ENCODE measurements around the gene UTP14C.

Gene UTP14C

GRCh38 chr13:52016296-52016695 lies 8.2 kb upstream of the UTP14C start:
- Histone ChIP-seq H2BK12ac (ENCODE audit: low read length) (no peak overlapping the region), H3K4me1 (ENCODE audit: control insufficient read depth in 2 of 2, insufficient read depth in 1 of 2, low read depth in 1 of 2, low read length in 2 of 2) (no peaks in the 10 kb centered on the region), H3K27me3 (ENCODE audit: control insufficient read depth in 3 of 3, insufficient read depth in 3 of 3, low read depth in 1 of 3, low read length in 3 of 3) (peaks cover 2 to 4% (median 2%) of the 10 kb centered on the region in 3 experiments), H2AK5ac (ENCODE audit: low read depth, low read length) (no peak overlapping the region), H3K79me1 (ENCODE audit: low read depth, low read length) (no peaks in the 10 kb centered on the region), H3K18ac (ENCODE audit: low read length) (no peak overlapping the region), H3K9me3 (replicated peaks in 1 of 2; ENCODE audit: control insufficient read depth in 2 of 2, insufficient read depth in 1 of 2, low read depth in 1 of 2, low read length in 2 of 2) (no peaks in the 10 kb centered on the region), H3K14ac (ENCODE audit: low read length) (no peak overlapping the region), H2BK120ac (ENCODE audit: low read depth, low read length) (no peak overlapping the region), H3K4me2 (ENCODE audit: insufficient read depth, low read length, poor library complexity, severe bottlenecking) (no peak overlapping the region), H3K4ac (ENCODE audit: low read length) (no peak overlapping the region), H4K91ac (ENCODE audit: low read depth, low read length, poor library complexity) (no peak overlapping the region), H2BK15ac (ENCODE audit: low read length) (no peak overlapping the region), H4K8ac (ENCODE audit: low read depth, low read length) (no peak overlapping the region), H2BK5ac (ENCODE audit: low read length) (no peak overlapping the region), H3K9ac (ENCODE audit: low read depth, low read length, poor library complexity) (no peak overlapping the region), H3K23ac (ENCODE audit: low read depth, low read length, poor library complexity) (no peak overlapping the region), H3K27ac (replicated peaks; ENCODE audit: low read length) (no peak overlapping the region), H2AFZ (ENCODE audit: low read length) (no peak overlapping the region), H3K4me3 (ENCODE audit: low read length in 2 of 2) (no peak overlapping the region), H3K36me3 (replicated peaks in 1 of 2; ENCODE audit: control insufficient read depth in 2 of 2, insufficient read depth in 2 of 2, low read length in 2 of 2) (peaks cover 3 to 61% of the 10 kb centered on the region in 2 donors)
- WGBS, 2 donors (ENCODE audit: extremely low coverage in 2 of 2, insufficient read length in 2 of 2, insufficient replicate concordance in 1 of 2) = no CpG with 5 or more reads among the region's 3 CpGs
- DNase-seq (ENCODE audit: low spot score) = no peak

GRCh38 chr13:52020191-52020590 lies 4.3 kb upstream of the UTP14C start:
- Histone ChIP-seq H3K23ac (ENCODE audit: low read depth, low read length, poor library complexity) (no peak overlapping the region), H3K79me1 (ENCODE audit: low read depth, low read length) (no peaks in the 10 kb centered on the region), H3K9me3 (replicated peaks in 1 of 2; ENCODE audit: control insufficient read depth in 2 of 2, insufficient read depth in 1 of 2, low read depth in 1 of 2, low read length in 2 of 2) (peaks cover 0 to under 1% of the 10 kb centered on the region in 2 donors), H4K8ac (ENCODE audit: low read depth, low read length) (no peak overlapping the region), H2BK12ac (ENCODE audit: low read length) (no peak overlapping the region), H2BK5ac (ENCODE audit: low read length) (no peak overlapping the region), H4K91ac (ENCODE audit: low read depth, low read length, poor library complexity) (no peak overlapping the region), H2AK5ac (ENCODE audit: low read depth, low read length) (no peak overlapping the region), H2BK15ac (ENCODE audit: low read length) (no peak overlapping the region), H3K36me3 (replicated peaks in 1 of 2; ENCODE audit: control insufficient read depth in 2 of 2, insufficient read depth in 2 of 2, low read length in 2 of 2) (peaks cover 14 to 93% of the 10 kb centered on the region in 2 donors), H3K4me2 (ENCODE audit: insufficient read depth, low read length, poor library complexity, severe bottlenecking) (no peak overlapping the region), H2BK120ac (ENCODE audit: low read depth, low read length) (no peak overlapping the region), H3K18ac (ENCODE audit: low read length) (no peak overlapping the region), H2AFZ (ENCODE audit: low read length) (no peak overlapping the region), H3K9ac (ENCODE audit: low read depth, low read length, poor library complexity) (no peak overlapping the region), H3K14ac (ENCODE audit: low read length) (no peak overlapping the region), H3K4ac (ENCODE audit: low read length) (no peak overlapping the region), H3K4me1 (ENCODE audit: control insufficient read depth in 2 of 2, insufficient read depth in 1 of 2, low read depth in 1 of 2, low read length in 2 of 2) (no peaks in the 10 kb centered on the region), H3K27ac (replicated peaks; ENCODE audit: low read length) (no peak overlapping the region), H3K4me3 (ENCODE audit: low read length in 2 of 2) (no peak overlapping the region), H3K27me3 (ENCODE audit: control insufficient read depth in 3 of 3, insufficient read depth in 3 of 3, low read depth in 1 of 3, low read length in 3 of 3) (no peaks in the 10 kb centered on the region)
- DNase-seq (ENCODE audit: low spot score) = no peak
- no CpG with 5 or more reads among the region's 3 CpGs for WGBS, 2 donors (ENCODE audit: extremely low coverage in 2 of 2, insufficient read length in 2 of 2, insufficient replicate concordance in 1 of 2)

GRCh38 chr13:52022356-52022755 lies 2.1 kb upstream of the UTP14C start:
- Histone ChIP-seq H3K36me3 (replicated peaks in 1 of 2; ENCODE audit: control insufficient read depth in 2 of 2, insufficient read depth in 2 of 2, low read length in 2 of 2) (peaks cover 25 to 96% of the 10 kb centered on the region in 2 donors), H3K27ac (replicated peaks; ENCODE audit: low read length) (no peak overlapping the region), H3K9ac (ENCODE audit: low read depth, low read length, poor library complexity) (no peak overlapping the region), H3K9me3 (replicated peaks in 1 of 2; ENCODE audit: control insufficient read depth in 2 of 2, insufficient read depth in 1 of 2, low read depth in 1 of 2, low read length in 2 of 2) (peaks cover 14% of the 10 kb centered on the region in 2 donors), H2BK5ac (ENCODE audit: low read length) (no peak overlapping the region), H3K27me3 (ENCODE audit: control insufficient read depth in 3 of 3, insufficient read depth in 3 of 3, low read depth in 1 of 3, low read length in 3 of 3) (no peaks in the 10 kb centered on the region), H2AK5ac (ENCODE audit: low read depth, low read length) (no peak overlapping the region), H4K91ac (ENCODE audit: low read depth, low read length, poor library complexity) (no peak overlapping the region), H2BK120ac (ENCODE audit: low read depth, low read length) (no peak overlapping the region), H3K18ac (ENCODE audit: low read length) (no peak overlapping the region), H3K79me1 (ENCODE audit: low read depth, low read length) (peaks cover 2% of the 10 kb centered on the region), H3K4me3 (ENCODE audit: low read length in 2 of 2) (no peak overlapping the region), H2BK15ac (ENCODE audit: low read length) (no peak overlapping the region), H3K23ac (ENCODE audit: low read depth, low read length, poor library complexity) (no peak overlapping the region), H2BK12ac (ENCODE audit: low read length) (no peak overlapping the region), H3K4me2 (ENCODE audit: insufficient read depth, low read length, poor library complexity, severe bottlenecking) (no peak overlapping the region), H3K14ac (ENCODE audit: low read length) (no peak overlapping the region), H4K8ac (ENCODE audit: low read depth, low read length) (no peak overlapping the region), H3K4ac (ENCODE audit: low read length) (no peak overlapping the region), H2AFZ (ENCODE audit: low read length) (no peak overlapping the region), H3K4me1 (ENCODE audit: control insufficient read depth in 2 of 2, insufficient read depth in 1 of 2, low read depth in 1 of 2, low read length in 2 of 2) (no peaks in the 10 kb centered on the region)
- no CpG with 5 or more reads among the region's 2 CpGs for WGBS, 2 donors (ENCODE audit: extremely low coverage in 2 of 2, insufficient read length in 2 of 2, insufficient replicate concordance in 1 of 2)
- DNase-seq (ENCODE audit: low spot score) = no peak

- Histone ChIP-seq H3K9me3 (replicated peaks in 1 of 2; ENCODE audit: control insufficient read depth in 2 of 2, insufficient read depth in 1 of 2, low read depth in 1 of 2, low read length in 2 of 2) (peaks cover 21 to 44% of the 10 kb centered on the region in 2 donors), H3K18ac (ENCODE audit: low read length) (no peak overlapping the region), H3K4me1 (ENCODE audit: control insufficient read depth in 2 of 2, insufficient read depth in 1 of 2, low read depth in 1 of 2, low read length in 2 of 2) (no peaks in the 10 kb centered on the region), H3K27ac (replicated peaks; ENCODE audit: low read length) (no peak overlapping the region), H3K14ac (ENCODE audit: low read length) (no peak overlapping the region), H2BK120ac (ENCODE audit: low read depth, low read length) (no peak overlapping the region), H3K36me3 (replicated peaks in 1 of 2; ENCODE audit: control insufficient read depth in 2 of 2, insufficient read depth in 2 of 2, low read length in 2 of 2) (peaks cover 32 to 94% of the 10 kb centered on the region in 2 donors), H4K8ac (ENCODE audit: low read depth, low read length) (no peak overlapping the region), H3K27me3 (ENCODE audit: control insufficient read depth in 3 of 3, insufficient read depth in 3 of 3, low read depth in 1 of 3, low read length in 3 of 3) (no peaks in the 10 kb centered on the region), H2AFZ (ENCODE audit: low read length) (no peak overlapping the region), H3K4me2 (ENCODE audit: insufficient read depth, low read length, poor library complexity, severe bottlenecking) (no peak overlapping the region), H3K9ac (ENCODE audit: low read depth, low read length, poor library complexity) (no peak overlapping the region), H3K23ac (ENCODE audit: low read depth, low read length, poor library complexity) (no peak overlapping the region), H3K4me3 (ENCODE audit: low read length in 2 of 2) (no peak overlapping the region), H4K91ac (ENCODE audit: low read depth, low read length, poor library complexity) (no peak overlapping the region), H2BK15ac (ENCODE audit: low read length) (no peak overlapping the region), H3K79me1 (ENCODE audit: low read depth, low read length) (peaks cover 2% of the 10 kb centered on the region), H3K4ac (ENCODE audit: low read length) (no peak overlapping the region), H2AK5ac (ENCODE audit: low read depth, low read length) (no peak overlapping the region), H2BK12ac (ENCODE audit: low read length) (no peak overlapping the region), H2BK5ac (ENCODE audit: low read length) (no peak overlapping the region)
- no CpG with 5 or more reads among the region's 8 CpGs for WGBS, 2 donors (ENCODE audit: extremely low coverage in 2 of 2, insufficient read length in 2 of 2, insufficient replicate concordance in 1 of 2)
- no peak for DNase-seq (ENCODE audit: low spot score)
Observed at GRCh38 chr13:52025475-52026245, 1.2 kb downstream of the UTP14C start.
